H4 (cell line): Measurements from ENCODE around the gene CDH12. TPM values are rescaled to one million over a fixed set of nuclear protein-coding genes. Genes with fewer than 3 reads are reported as not detected.
"Not testable (repeated sequence)": the region's sequence is repeated elsewhere in the genome, so short reads cannot be mapped to it uniquely, and the experiment has no call there.

Experiments used
- DNase-seq: peaks from one replicate; pipeline ENCODE4 v3.0.0-alpha.2; 2015; ENCODE audit warnings: low spot score
- total RNA-seq: library from RNA; depleted of rRNA; stranded (reverse); fragments of >200 nt; shearing (Covaris generic); gene quantifications from 2 replicates; pipeline ENCODE4 v1.2.3, GENCODE V29; 2014

CDH12 gene
- total RNA-seq, 1 experiment from 2014 or later = 49.2 TPM

GRCh38 chr5:22460189-22460588 lies 393.0 kb downstream of the CDH12 start:
- DNase-seq = no peak

GRCh38 chr5:22432905-22433304 lies 420.2 kb downstream of the CDH12 start:
- DNase-seq = no peak

GRCh38 chr5:22431840-22432239 lies 421.3 kb downstream of the CDH12 start:
- no peak for DNase-seq

- no peak for DNase-seq
Observed at GRCh38 chr5:22431406-22431805, 421.7 kb downstream of the CDH12 start.

GRCh38 chr5:22411554-22412349 lies 441.4 kb downstream of the CDH12 start:
- DNase-seq = no peak

- DNase-seq = no peak
Observed at GRCh38 chr5:22391956-22392355, 461.2 kb downstream of the CDH12 start.

- no peak for DNase-seq
Observed at GRCh38 chr5:22390888-22391287, 462.3 kb downstream of the CDH12 start.

- DNase-seq = no peak
Observed at GRCh38 chr5:22372826-22373660, 480.1 kb downstream of the CDH12 start.

- peak; percentile 81 for DNase-seq
Observed at GRCh38 chr5:22372376-22372775, 480.8 kb downstream of the CDH12 start.

GRCh38 chr5:22354956-22355355 lies 498.2 kb downstream of the CDH12 start:
- DNase-seq = no peak

- DNase-seq = no peak
Observed at GRCh38 chr5:22352493-22352892, 500.7 kb downstream of the CDH12 start.

- no peak for DNase-seq
Observed at GRCh38 chr5:22351178-22351577, 502.0 kb downstream of the CDH12 start.

GRCh38 chr5:22348027-22348426 lies 505.1 kb downstream of the CDH12 start:
- no peak for DNase-seq

GRCh38 chr5:22344000-22344399 lies 509.1 kb downstream of the CDH12 start:
- no peak for DNase-seq

GRCh38 chr5:22341406-22341805 lies 511.7 kb downstream of the CDH12 start:
- DNase-seq = no peak

GRCh38 chr5:22332949-22333348 lies 520.2 kb downstream of the CDH12 start:
- not testable (repeated sequence) for DNase-seq

- DNase-seq = peak; percentile 22
Observed at GRCh38 chr5:22329683-22330082, 523.5 kb downstream of the CDH12 start.

GRCh38 chr5:22319798-22320197 lies 533.3 kb downstream of the CDH12 start:
- no peak for DNase-seq

- DNase-seq = no peak
Observed at GRCh38 chr5:22316294-22316693, 536.9 kb downstream of the CDH12 start.

- DNase-seq = not testable (repeated sequence)
Observed at GRCh38 chr5:22315052-22315451, 538.1 kb downstream of the CDH12 start.

GRCh38 chr5:22314548-22314947 lies 538.6 kb downstream of the CDH12 start:
- DNase-seq = no peak

- DNase-seq = no peak
Observed at GRCh38 chr5:22306011-22306410, 547.1 kb downstream of the CDH12 start.

GRCh38 chr5:22295832-22296231 lies 557.3 kb downstream of the CDH12 start:
- DNase-seq = no peak
